ENCODE measurements around the gene C9orf43.

- no peak for TF ChIP-seq CTCF (IDR thresholded peaks at IDR 0.05)
- no peak for TF ChIP-seq EP300 (IDR thresholded peaks at IDR 0.05; ENCODE audit: low read depth)
These were observed 17.3 kb upstream of the C9orf43 start for GRCh38 chr9:113393281-113393680.
